D721Med (cell line): ENCODE data around the gene SLC29A1.

Experiments used
- DNase-seq: peaks from one replicate; pipeline ENCODE4 v3.0.0; 2011; ENCODE audit warnings: low spot score; ENCODE audit not compliant: insufficient read length
- FAIRE-seq: peaks from 2 replicates; lab custom pipeline; 2011; peaks lifted over from hg19 to GRCh38; lab: Jason Lieb, UNC
- TF ChIP-seq, protein P1 (sequence below): IDR thresholded peaks from 2 replicates; pipeline ENCODE4 v1.5.1; 2012; ENCODE audit warnings: mild to moderate bottlenecking, control low read depth; ENCODE audit not compliant: insufficient read depth; ENCODE audit errors: missing control alignments

Gene SLC29A1

GRCh38 chr6:44219815-44220784 lies 3.3 kb upstream of the SLC29A1 start:
- TF ChIP-seq, protein P1, sequence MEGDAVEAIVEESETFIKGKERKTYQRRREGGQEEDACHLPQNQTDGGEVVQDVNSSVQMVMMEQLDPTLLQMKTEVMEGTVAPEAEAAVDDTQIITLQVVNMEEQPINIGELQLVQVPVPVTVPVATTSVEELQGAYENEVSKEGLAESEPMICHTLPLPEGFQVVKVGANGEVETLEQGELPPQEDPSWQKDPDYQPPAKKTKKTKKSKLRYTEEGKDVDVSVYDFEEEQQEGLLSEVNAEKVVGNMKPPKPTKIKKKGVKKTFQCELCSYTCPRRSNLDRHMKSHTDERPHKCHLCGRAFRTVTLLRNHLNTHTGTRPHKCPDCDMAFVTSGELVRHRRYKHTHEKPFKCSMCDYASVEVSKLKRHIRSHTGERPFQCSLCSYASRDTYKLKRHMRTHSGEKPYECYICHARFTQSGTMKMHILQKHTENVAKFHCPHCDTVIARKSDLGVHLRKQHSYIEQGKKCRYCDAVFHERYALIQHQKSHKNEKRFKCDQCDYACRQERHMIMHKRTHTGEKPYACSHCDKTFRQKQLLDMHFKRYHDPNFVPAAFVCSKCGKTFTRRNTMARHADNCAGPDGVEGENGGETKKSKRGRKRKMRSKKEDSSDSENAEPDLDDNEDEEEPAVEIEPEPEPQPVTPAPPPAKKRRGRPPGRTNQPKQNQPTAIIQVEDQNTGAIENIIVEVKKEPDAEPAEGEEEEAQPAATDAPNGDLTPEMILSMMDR = no peak
- FAIRE-seq = no peak
- DNase-seq = no peak

- TF ChIP-seq, protein P1 = no peak
- FAIRE-seq (no peak), DNase-seq (no peak)
These were observed 2.5 kb upstream of the SLC29A1 start for GRCh38 chr6:44220913-44221290.

DNA sequence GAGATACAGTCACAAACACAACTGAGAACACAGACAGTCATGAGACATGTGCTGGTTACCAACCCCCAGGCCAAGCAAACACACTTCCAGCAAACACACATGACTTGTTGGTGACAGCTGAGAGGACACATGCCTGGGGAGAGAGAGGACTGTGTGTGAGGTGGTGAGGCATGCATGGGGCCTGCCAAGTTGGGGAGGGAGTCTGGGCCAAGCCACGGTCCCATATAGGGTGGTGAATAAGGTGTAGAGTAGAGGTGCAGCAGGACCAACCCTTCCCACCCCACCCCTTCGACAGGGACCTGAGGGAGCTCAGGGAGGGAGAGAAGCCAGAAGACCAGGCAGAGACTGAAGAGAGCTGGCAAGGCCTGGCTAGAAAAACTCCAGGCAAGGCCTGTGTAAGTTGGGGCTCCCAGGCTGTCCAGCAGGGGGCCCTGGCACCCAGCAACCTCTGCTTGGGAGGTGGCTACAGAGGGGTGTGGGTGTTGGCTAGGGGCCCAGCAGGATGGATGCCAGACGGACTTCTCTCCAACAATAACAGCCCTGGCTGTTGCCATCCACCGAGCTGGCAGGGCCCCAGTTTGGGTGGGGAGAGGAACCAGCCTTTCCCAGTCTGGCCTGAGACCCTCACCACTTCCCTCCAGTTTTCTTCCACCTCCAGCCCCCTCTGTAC lies 2.0 kb upstream of the SLC29A1 start:
- no peak for DNase-seq
- TF ChIP-seq, protein P1 = peak; percentile 58
- no peak for FAIRE-seq

DNA sequence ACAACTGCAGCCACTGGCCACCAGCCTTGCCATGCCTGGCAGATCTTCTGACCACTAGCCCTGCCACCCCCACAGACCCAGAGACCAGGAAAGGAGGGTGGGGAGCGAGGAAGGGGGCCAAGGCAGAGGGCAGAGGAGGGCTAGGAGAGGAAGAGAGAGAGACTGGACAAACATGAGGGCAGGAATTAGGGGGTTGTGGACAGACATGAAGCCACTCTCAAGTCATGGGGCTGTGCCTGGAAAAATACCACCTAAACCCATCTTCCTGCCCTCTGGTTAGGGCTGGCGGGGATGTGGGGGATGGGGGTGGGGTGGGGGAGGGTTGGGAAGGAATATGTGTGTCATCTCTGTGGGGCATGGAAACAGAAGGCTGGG lies 1.4 kb upstream of the SLC29A1 start:
- TF ChIP-seq, protein P1 = no peak
- no peak for DNase-seq
- FAIRE-seq = no peak

GRCh38 chr6:44222486-44223318 lies 693 bp upstream of the SLC29A1 start:
- DNase-seq (no peak), FAIRE-seq (no peak)

More at GRCh38 chr6:44222486-44223318, 693 bp upstream of the SLC29A1 start:
- TF ChIP-seq, protein P1 = no peak
